C4-2B (cell line): ENCODE results near the gene ACOXL.

Experiments
- ZFX ChIP-seq: fragments of 450-650 bp; IDR thresholded peaks from 2 replicates; pipeline ENCODE4 v1.6.1; 2017
- TF ChIP-seq, protein P1 (sequence below): fragments of 450-650 bp; conservative IDR thresholded peaks from 2 replicates; pipeline ENCODE4 v1.5.1; 2017; ENCODE audit warnings: mild to moderate bottlenecking

DNA sequence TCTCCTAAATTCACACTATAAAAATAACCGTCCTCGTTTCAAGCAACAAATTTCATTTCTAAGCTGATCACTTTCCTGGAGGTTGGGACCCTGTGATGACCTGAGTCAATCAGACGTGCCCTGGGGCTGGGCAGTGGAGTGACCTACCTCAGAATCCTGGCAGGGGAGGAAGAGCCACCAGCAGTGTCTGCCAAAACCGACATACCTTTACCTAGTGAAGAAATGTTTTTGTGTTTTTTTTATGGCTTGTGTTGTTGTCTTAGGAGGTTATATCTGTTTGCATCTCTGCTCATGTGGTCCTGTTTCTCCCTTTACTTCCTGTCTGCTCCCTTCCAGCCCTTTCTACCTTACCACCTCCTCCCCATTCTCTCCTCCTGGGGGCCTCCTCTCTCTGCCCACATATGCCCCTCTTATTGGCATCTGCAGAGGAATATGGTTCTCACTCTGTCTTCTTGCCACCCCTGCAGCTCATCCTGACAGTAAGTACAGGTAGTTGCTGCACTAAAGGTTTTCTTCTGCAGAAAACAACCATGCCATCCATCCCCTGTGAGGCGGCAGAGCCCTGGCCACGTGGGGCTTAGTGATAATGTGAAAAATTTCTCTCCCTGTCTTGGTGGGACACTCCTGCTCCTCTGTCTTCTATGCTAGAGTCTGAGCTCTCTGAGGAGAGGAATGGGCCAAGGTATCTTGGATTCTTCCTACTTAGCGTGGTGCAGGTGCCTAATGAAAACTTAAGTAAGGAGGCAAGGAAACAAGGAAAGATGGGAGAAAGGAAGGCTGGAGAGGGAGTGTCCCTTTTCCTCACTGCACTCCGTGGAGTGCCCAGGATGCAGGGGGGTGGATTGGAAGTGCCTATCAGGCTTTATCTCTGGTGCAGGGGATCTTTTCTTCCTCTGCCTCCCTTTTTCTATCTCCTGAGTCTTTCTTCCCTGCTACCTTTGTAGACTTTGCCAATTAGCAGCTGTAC lies 15.4 kb downstream of the ACOXL start:
- TF ChIP-seq, protein P1, sequence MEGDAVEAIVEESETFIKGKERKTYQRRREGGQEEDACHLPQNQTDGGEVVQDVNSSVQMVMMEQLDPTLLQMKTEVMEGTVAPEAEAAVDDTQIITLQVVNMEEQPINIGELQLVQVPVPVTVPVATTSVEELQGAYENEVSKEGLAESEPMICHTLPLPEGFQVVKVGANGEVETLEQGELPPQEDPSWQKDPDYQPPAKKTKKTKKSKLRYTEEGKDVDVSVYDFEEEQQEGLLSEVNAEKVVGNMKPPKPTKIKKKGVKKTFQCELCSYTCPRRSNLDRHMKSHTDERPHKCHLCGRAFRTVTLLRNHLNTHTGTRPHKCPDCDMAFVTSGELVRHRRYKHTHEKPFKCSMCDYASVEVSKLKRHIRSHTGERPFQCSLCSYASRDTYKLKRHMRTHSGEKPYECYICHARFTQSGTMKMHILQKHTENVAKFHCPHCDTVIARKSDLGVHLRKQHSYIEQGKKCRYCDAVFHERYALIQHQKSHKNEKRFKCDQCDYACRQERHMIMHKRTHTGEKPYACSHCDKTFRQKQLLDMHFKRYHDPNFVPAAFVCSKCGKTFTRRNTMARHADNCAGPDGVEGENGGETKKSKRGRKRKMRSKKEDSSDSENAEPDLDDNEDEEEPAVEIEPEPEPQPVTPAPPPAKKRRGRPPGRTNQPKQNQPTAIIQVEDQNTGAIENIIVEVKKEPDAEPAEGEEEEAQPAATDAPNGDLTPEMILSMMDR, result no peak
- TF ChIP-seq ZFX, result no peak
